Gastroesophageal sphincter (tissue), 3 donors: ENCODE measurements around the gene TMTC1.

Experiments used
- CTCF ChIP-seq, 4 experiments: fragments of 200-600 bp in 2 of 4; fragments of 450-650 bp in 2 of 4; sonication (generic) in 1 of 4; IDR thresholded peaks; one replicate each; pipeline ENCODE4 v1.5.1; 2017 to 2019; ENCODE audit warnings: antibody characterized with exemption in 4 of 4, mild to moderate bottlenecking in 2 of 4, moderate library complexity in 2 of 4
- EP300 ChIP-seq: sonication (generic); formaldehyde crosslinking; IDR thresholded peaks from one replicate; pipeline ENCODE4 v1.6.1; 2017; ENCODE audit warnings: antibody characterized with exemption, mild to moderate bottlenecking
- POLR2A ChIP-seq, 2 donors: fragments of 450-650 bp; IDR thresholded peaks; one replicate each; pipeline ENCODE4 v1.6.1; 2017; ENCODE audit warnings: antibody characterized with exemption in 2 of 2, mild to moderate bottlenecking in 2 of 2, moderate library complexity in 1 of 2
- POLR2AphosphoS5 ChIP-seq: sonication (generic); formaldehyde crosslinking; IDR thresholded peaks from one replicate; pipeline ENCODE4 v1.6.1; 2017; ENCODE audit warnings: antibody characterized with exemption

- TF ChIP-seq CTCF (IDR thresholded peaks at IDR 0.05) = no peak
- TF ChIP-seq POLR2A (IDR thresholded peaks at IDR 0.05) = no peak
- no peak for TF ChIP-seq EP300
- TF ChIP-seq POLR2AphosphoS5 = no peak
Observed at GRCh38 chr12:29688914-29689313, 94.8 kb downstream of the TMTC1 start.
